ENCODE results near the gene ATAD3B.
"Not testable (repeated sequence)": the region's sequence is repeated elsewhere in the genome, so short reads cannot be mapped to it uniquely, and the experiment has no call there.

Gene ATAD3B

GRCh38 chr1:1441002-1441888, 30.3 kb upstream of the ATAD3B start:
- Histone ChIP-seq H3K4me3 (ENCODE audit: low read length) (no peak overlapping the region), H3K9me3 (ENCODE audit: control insufficient read depth, low read depth, low read length) (no peaks in the 10 kb centered on the region), H3K4me1 (ENCODE audit: control insufficient read depth, low read depth, low read length) (peaks cover 4% of the 10 kb centered on the region), H3K27me3 (ENCODE audit: control insufficient read depth, insufficient read depth, low read length) (peaks cover 6% of the 10 kb centered on the region), H3K27ac (ENCODE audit: low read length) (no peak overlapping the region), H3K9ac (ENCODE audit: low read length) (no peak overlapping the region), H3K36me3 (ENCODE audit: control insufficient read depth, low read depth, low read length) (no peaks in the 10 kb centered on the region)

- H3K4me1 ChIP-seq (ENCODE audit: control insufficient read depth, low read depth, low read length) = no peaks in the 10 kb centered on the region
- no peaks in the 10 kb centered on the region for H3K27me3 ChIP-seq (ENCODE audit: control insufficient read depth, insufficient read depth, low read length)
- no peaks in the 10 kb centered on the region for H3K9me3 ChIP-seq (ENCODE audit: control insufficient read depth, low read depth, low read length)
- H3K27ac ChIP-seq (ENCODE audit: low read length) = no peak overlapping the region
- no peak overlapping the region for H3K4me3 ChIP-seq (ENCODE audit: low read length)
- no peaks in the 10 kb centered on the region for H3K36me3 ChIP-seq (ENCODE audit: control insufficient read depth, low read depth, low read length)
- H3K9ac ChIP-seq (ENCODE audit: low read length) = no peak overlapping the region
Measured at GRCh38 chr1:1442069-1442770, 29.3 kb upstream of the ATAD3B start.

GRCh38 chr1:1446631-1447030, 24.9 kb upstream of the ATAD3B start:
- H3K4me3 ChIP-seq (ENCODE audit: low read length); H3K27me3 ChIP-seq (ENCODE audit: control insufficient read depth, insufficient read depth, low read length); H3K9me3 ChIP-seq (ENCODE audit: control insufficient read depth, low read depth, low read length); H3K9ac ChIP-seq (ENCODE audit: low read length); H3K27ac ChIP-seq (ENCODE audit: low read length); H3K4me1 ChIP-seq (ENCODE audit: control insufficient read depth, low read depth, low read length); H3K36me3 ChIP-seq (ENCODE audit: control insufficient read depth, low read depth, low read length): not testable (repeated sequence)

DNA sequence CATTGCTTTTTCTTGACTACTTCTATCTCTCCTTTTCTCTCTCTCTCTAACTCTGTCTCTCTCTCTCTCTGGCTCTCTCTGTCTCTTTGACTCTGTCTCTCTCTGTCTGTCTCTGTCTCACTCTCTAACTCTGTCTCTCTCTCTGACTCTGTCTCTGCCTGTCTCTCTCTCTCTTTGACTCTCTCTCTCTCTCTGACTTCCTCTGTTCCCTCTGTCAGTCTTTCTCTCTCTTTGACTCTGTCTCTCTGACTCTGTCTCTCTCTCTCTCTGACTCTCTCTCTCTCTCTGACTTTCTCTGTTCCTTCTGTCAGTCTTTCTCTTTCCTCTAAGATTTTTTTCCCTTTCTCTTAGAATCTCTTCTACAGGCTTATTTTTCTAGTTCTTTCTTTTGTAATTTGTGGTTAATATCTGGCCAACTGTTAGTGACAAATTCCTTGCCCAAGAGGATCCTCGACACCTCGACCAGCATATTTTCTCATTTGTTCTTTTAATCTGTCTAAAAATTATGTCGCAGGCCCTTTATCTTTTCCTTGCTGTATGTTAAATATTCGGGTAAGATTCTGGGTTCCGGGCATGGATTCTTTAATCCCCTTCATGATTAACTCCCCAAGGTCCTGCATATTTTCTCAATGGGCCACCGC, 22.3 kb upstream of the ATAD3B start, which contains the start of gene ATAD3C:
ATAD3C (plus strand) TSS at position 591 of the 641 bp plus-strand sequence. CDS start 995 bp downstream, outside the sequence.
- Histone ChIP-seq H3K9ac (ENCODE audit: low read length) (no peak within 1 kb of the TSS), H3K4me1 (ENCODE audit: control insufficient read depth, low read depth, low read length) (no peaks in the 10 kb centered on the region), H3K27me3 (ENCODE audit: control insufficient read depth, insufficient read depth, low read length) (no peaks in the 10 kb centered on the region), H3K9me3 (ENCODE audit: control insufficient read depth, low read depth, low read length) (no peaks in the 10 kb centered on the region), H3K27ac (ENCODE audit: low read length) (no peak within 1 kb of the TSS), H3K36me3 (ENCODE audit: control insufficient read depth, low read depth, low read length) (no peaks in the 10 kb centered on the region), H3K4me3 (ENCODE audit: low read length) (no peak within 1 kb of the TSS)

- not testable (repeated sequence) for H3K36me3 ChIP-seq (ENCODE audit: control insufficient read depth, low read depth, low read length); H3K27ac ChIP-seq (ENCODE audit: low read length); H3K4me3 ChIP-seq (ENCODE audit: low read length); H3K27me3 ChIP-seq (ENCODE audit: control insufficient read depth, insufficient read depth, low read length); H3K9me3 ChIP-seq (ENCODE audit: control insufficient read depth, low read depth, low read length); H3K4me1 ChIP-seq (ENCODE audit: control insufficient read depth, low read depth, low read length); H3K9ac ChIP-seq (ENCODE audit: low read length)
Measured at GRCh38 chr1:1450616-1451015, 20.9 kb upstream of the ATAD3B start.

GRCh38 chr1:1451696-1452364, 19.7 kb upstream of the ATAD3B start:
- no peak overlapping the region for H3K4me3 ChIP-seq (ENCODE audit: low read length)
- H3K36me3 ChIP-seq (ENCODE audit: control insufficient read depth, low read depth, low read length) = no peaks in the 10 kb centered on the region
- no peaks in the 10 kb centered on the region for H3K27me3 ChIP-seq (ENCODE audit: control insufficient read depth, insufficient read depth, low read length)
- no peaks in the 10 kb centered on the region for H3K4me1 ChIP-seq (ENCODE audit: control insufficient read depth, low read depth, low read length)
- no peaks in the 10 kb centered on the region for H3K9me3 ChIP-seq (ENCODE audit: control insufficient read depth, low read depth, low read length)
- H3K9ac ChIP-seq (ENCODE audit: low read length) = no peak overlapping the region
- no peak overlapping the region for H3K27ac ChIP-seq (ENCODE audit: low read length)

DNA sequence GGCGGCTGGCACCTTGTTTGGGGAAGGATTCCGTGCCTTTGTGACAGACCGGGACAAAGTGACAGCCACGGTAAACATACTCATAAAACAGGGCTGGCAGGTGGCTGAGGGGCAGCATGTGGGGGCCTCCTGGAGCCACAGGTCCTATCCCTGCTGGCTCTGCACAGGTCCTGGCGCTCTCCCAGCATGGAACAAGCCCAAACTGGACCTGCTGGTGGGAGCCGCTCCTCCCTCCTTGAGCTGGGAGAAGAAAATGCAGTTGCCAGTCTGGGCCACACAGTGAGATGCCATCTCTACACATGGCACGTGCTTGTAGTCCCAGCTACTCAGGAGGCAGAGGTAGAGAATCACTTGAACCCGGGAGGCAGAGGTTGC, 19.2 kb upstream of the ATAD3B start:
- H3K9me3 ChIP-seq (ENCODE audit: control insufficient read depth, low read depth, low read length); H3K9ac ChIP-seq (ENCODE audit: low read length); H3K27ac ChIP-seq (ENCODE audit: low read length); H3K27me3 ChIP-seq (ENCODE audit: control insufficient read depth, insufficient read depth, low read length); H3K4me3 ChIP-seq (ENCODE audit: low read length); H3K4me1 ChIP-seq (ENCODE audit: control insufficient read depth, low read depth, low read length); H3K36me3 ChIP-seq (ENCODE audit: control insufficient read depth, low read depth, low read length): not testable (repeated sequence)

DNA sequence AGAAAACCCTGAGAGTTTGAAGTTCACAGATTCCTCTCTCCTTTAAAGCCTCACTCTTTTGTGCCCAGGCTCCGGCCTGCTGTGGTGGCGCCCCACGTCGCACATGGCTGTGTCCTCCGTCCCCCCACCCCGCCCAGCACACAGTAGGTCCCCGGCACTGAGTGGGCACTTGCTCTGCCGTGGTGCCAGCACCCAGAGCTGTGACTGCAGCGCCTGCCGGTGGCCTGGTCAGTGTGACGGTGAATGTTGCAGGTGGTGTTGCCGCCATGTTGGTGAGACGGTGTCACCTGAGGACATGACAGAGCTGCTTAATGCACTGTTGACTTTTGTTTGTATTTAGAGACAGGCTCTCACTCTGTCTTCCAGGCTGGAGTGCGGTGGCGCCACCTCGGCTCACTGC, 18.7 kb upstream of the ATAD3B start:
- Histone ChIP-seq H3K27me3 (ENCODE audit: control insufficient read depth, insufficient read depth, low read length) (no peaks in the 10 kb centered on the region), H3K9me3 (ENCODE audit: control insufficient read depth, low read depth, low read length) (no peaks in the 10 kb centered on the region), H3K27ac (ENCODE audit: low read length) (no peak overlapping the region), H3K9ac (ENCODE audit: low read length) (no peak overlapping the region), H3K36me3 (ENCODE audit: control insufficient read depth, low read depth, low read length) (no peaks in the 10 kb centered on the region), H3K4me3 (ENCODE audit: low read length) (no peak overlapping the region), H3K4me1 (ENCODE audit: control insufficient read depth, low read depth, low read length) (no peaks in the 10 kb centered on the region)

- not testable (repeated sequence) for H3K9me3 ChIP-seq (ENCODE audit: control insufficient read depth, low read depth, low read length); H3K4me1 ChIP-seq (ENCODE audit: control insufficient read depth, low read depth, low read length); H3K9ac ChIP-seq (ENCODE audit: low read length); H3K4me3 ChIP-seq (ENCODE audit: low read length); H3K27me3 ChIP-seq (ENCODE audit: control insufficient read depth, insufficient read depth, low read length); H3K27ac ChIP-seq (ENCODE audit: low read length); H3K36me3 ChIP-seq (ENCODE audit: control insufficient read depth, low read depth, low read length)
Measured at GRCh38 chr1:1454286-1455056, 17.1 kb upstream of the ATAD3B start.

DNA sequence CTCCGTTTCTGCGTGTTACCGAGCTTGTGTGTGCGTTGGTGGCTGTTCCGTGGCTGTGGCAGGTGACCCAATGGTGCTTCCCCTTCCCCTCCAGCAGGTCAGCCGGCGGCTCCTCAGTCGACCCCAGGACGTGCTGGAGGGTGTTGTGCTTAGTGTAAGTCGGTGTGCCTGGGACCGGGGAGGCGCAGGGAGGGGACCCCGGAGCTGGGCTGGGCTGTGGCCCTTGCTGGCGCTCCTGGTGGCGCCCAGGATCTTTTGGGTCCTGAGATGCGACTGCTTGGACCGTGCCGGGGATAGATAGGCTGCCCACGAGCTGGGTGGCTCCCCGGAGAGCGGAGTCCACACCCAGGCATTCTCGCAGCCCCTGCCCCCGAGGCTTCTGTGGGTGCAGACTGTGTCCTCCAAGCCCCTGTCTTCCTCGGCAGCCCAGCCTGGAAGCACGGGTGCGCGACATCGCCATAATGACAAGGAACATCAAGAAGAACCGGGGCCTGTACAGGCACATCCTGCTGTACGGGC, 16.1 kb upstream of the ATAD3B start:
- no peaks in the 10 kb centered on the region for H3K4me1 ChIP-seq (ENCODE audit: control insufficient read depth, low read depth, low read length)
- H3K4me3 ChIP-seq (ENCODE audit: low read length) = no peak overlapping the region
- no peaks in the 10 kb centered on the region for H3K27me3 ChIP-seq (ENCODE audit: control insufficient read depth, insufficient read depth, low read length)

More for the DNA sequence above, 16.1 kb upstream of the ATAD3B start:
- Histone ChIP-seq H3K27ac (ENCODE audit: low read length) (no peak overlapping the region), H3K9ac (ENCODE audit: low read length) (no peak overlapping the region), H3K36me3 (ENCODE audit: control insufficient read depth, low read depth, low read length) (no peaks in the 10 kb centered on the region), H3K9me3 (ENCODE audit: control insufficient read depth, low read depth, low read length) (no peaks in the 10 kb centered on the region)
